Immature natural killer cell (primary cell): Measurements from ENCODE around the gene RAD51B. TPM values are rescaled to one million over a fixed set of nuclear protein-coding genes. Genes with fewer than 3 reads are reported as not detected.

Source experiments
- DNase-seq, 3 donors: peaks; one replicate each; pipeline ENCODE4 v3.0.0; 2022; ENCODE audit warnings: mixed read lengths in 1 of 3
- H3K27ac Mint-ChIP-seq, 6 donors: one replicate each; pipeline ENCODE4 v1.8.0; 2020; ENCODE audit warnings: mixed read lengths in 6 of 6, mild to moderate bottlenecking in 5 of 6, inconsistent platforms in 4 of 6, moderate library complexity in 3 of 6
- H3K27me3 Mint-ChIP-seq, 3 donors: one replicate each; pipeline ENCODE4 v1.8.0; 2020 to 2021; ENCODE audit warnings: low read depth in 3 of 3, mild to moderate bottlenecking in 3 of 3, mixed read lengths in 3 of 3, moderate library complexity in 3 of 3, inconsistent platforms in 1 of 3
- H3K36me3 Mint-ChIP-seq, 3 donors: one replicate each; pipeline ENCODE4 v1.8.0; 2020; ENCODE audit warnings: mixed read lengths in 3 of 3, inconsistent platforms in 2 of 3, mild to moderate bottlenecking in 2 of 3
- H3K4me1 Mint-ChIP-seq, 2 donors: one replicate each; pipeline ENCODE4 v1.8.0; 2020; ENCODE audit warnings: inconsistent platforms in 2 of 2, mild to moderate bottlenecking in 2 of 2, mixed read lengths in 2 of 2, moderate library complexity in 1 of 2
- H3K4me3 Mint-ChIP-seq, 5 donors: one replicate each; pipeline ENCODE4 v1.8.0; 2020; ENCODE audit warnings: mild to moderate bottlenecking in 5 of 5, mixed read lengths in 5 of 5, inconsistent platforms in 3 of 5, moderate library complexity in 3 of 5
- H3K9me3 Mint-ChIP-seq, 6 donors: one replicate each; pipeline ENCODE4 v1.8.0; 2020; ENCODE audit warnings: mild to moderate bottlenecking in 6 of 6, mixed read lengths in 6 of 6, inconsistent platforms in 4 of 6, moderate library complexity in 3 of 6
- polyA plus RNA-seq, 3 donors: library from polyadenylated mRNA; unstranded; fragments of 300-500 nt; fragmentation: Illumina TruSeq; gene quantifications; one replicate each; pipeline ENCODE4 v1.2.3, GENCODE V29; 2021

Gene RAD51B
- polyA plus RNA-seq, 3 donors from 2014 or later, result 17.6 to 20.8 (median 17.7) TPM

DNA sequence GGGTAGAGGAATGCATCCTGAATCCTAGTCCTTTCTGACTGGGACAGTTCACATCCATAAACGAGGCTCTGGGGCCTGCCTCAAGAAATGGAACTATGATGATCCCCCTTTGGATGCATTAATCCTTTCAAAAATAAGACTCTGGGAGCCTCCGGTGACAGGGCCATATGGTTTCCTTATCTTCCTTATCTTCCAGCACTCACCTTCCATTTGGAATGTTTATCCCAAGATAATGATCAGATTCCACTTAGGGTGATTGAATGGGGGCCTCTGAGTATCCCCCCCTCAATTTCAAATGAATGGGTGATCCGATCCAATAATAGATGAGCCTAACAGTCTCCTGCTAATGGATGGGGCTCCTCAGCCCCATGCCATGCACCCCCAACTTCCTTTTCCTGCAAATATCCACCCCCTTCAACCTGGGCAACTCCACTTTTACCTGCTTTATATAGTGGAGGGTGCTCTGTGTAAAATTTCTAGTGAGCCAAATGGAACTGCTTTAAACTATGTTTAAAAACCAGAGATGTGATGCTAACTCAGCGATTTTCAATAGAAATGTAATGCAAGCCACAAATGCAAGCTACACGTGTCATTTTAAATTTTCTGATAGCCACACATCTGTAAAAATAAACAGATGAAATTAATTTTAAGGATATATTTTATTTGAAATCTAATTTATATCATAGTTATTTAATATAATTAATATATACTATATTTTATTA is 815.5 kb downstream of the RAD51B start:
- no peaks in the 10 kb centered on the region for H3K4me1 Mint-ChIP-seq
- H3K27me3 Mint-ChIP-seq, result peaks cover 2% of the 10 kb centered on the region in 3 donors
- H3K27ac Mint-ChIP-seq, result no peak overlapping the region
- H3K36me3 Mint-ChIP-seq, result no peaks in the 10 kb centered on the region
- no peak for DNase-seq
- peaks cover 0 to 3% (median 0%) of the 10 kb centered on the region in 6 donors for H3K9me3 Mint-ChIP-seq
- H3K4me3 Mint-ChIP-seq, result no peak overlapping the region

DNA sequence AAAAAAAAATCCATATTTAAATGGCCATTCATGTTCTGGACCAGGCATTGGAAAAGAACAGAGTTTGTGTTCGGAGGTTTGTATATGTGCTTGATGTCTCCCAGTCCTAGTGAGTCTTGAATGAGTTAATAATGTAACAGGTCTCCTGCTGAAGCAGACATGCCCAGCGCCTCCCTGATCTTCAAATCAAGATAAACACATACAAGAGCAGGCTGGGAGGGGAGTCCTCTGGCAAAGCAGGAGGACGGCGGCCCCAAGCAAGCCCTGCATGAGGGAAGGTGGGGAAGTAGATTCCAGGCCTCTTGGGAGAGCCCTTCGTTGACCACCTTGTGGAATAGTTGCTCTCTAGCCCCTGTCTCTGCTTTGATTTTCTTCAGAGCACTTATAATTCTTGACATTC is 817.0 kb downstream of the RAD51B start:
- DNase-seq, result no peak
- Mint-ChIP-seq H3K27me3 (peaks cover 2 to 4% (median 2%) of the 10 kb centered on the region in 3 donors), H3K9me3 (peaks cover 2 to 14% (median 11%) of the 10 kb centered on the region in 6 donors), H3K36me3 (peaks cover 6 to 12% (median 6%) of the 10 kb centered on the region in 3 donors), H3K4me3 (no peak overlapping the region), H3K27ac (no peak overlapping the region), H3K4me1 (no peaks in the 10 kb centered on the region)

DNA sequence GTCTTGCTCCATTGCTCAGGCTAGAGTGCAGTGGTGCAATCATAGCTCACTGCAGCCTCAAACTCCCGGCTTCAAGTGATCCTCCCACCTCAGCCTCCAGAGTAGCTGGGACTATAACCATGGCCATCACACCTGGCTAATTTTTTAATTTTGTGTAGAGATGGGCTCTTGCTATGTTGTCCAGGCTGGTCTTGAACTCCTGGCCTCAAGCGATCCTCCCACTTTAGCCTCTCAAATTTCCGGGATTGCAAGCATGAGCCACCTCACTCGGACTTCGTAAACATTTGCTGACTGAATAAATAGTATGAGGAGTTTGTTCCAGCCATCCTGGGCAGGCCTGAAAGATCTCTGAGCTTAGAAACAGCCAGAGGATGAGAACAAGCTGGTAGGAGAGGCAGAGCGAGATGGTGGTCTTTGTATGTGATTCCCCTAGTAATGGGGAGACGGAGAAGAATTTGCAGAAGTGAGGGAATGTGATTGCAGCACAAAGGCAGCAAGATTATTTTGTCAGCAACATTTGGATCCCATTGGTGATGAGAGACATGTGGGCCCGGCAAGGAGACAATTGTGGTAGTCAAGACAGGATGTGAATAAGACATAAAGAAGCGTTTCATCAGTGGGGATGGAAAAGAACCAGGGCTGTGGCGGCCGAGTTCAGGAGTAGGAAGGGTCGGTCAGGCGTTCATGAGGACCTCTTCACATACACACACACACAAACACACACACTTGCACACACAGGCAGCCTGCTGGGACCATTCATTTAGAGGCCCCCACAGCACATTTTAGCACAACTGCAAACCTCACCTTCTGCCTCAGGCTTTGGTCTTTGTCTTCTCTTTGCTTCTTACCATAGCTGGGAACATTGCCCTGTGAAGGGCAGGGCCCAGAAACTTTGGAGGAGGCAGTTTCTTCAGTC is 817.8 kb downstream of the RAD51B start:
- H3K27ac Mint-ChIP-seq, result no peak overlapping the region
- peaks cover 0 to 4% (median 2%) of the 10 kb centered on the region in 3 donors for H3K27me3 Mint-ChIP-seq
- peaks cover 2 to 15% (median 11%) of the 10 kb centered on the region in 6 donors for H3K9me3 Mint-ChIP-seq
- no peak overlapping the region for H3K4me3 Mint-ChIP-seq
- DNase-seq, result no peak
- peaks cover 6 to 12% (median 10%) of the 10 kb centered on the region in 3 donors for H3K36me3 Mint-ChIP-seq
- H3K4me1 Mint-ChIP-seq, result no peaks in the 10 kb centered on the region

DNA sequence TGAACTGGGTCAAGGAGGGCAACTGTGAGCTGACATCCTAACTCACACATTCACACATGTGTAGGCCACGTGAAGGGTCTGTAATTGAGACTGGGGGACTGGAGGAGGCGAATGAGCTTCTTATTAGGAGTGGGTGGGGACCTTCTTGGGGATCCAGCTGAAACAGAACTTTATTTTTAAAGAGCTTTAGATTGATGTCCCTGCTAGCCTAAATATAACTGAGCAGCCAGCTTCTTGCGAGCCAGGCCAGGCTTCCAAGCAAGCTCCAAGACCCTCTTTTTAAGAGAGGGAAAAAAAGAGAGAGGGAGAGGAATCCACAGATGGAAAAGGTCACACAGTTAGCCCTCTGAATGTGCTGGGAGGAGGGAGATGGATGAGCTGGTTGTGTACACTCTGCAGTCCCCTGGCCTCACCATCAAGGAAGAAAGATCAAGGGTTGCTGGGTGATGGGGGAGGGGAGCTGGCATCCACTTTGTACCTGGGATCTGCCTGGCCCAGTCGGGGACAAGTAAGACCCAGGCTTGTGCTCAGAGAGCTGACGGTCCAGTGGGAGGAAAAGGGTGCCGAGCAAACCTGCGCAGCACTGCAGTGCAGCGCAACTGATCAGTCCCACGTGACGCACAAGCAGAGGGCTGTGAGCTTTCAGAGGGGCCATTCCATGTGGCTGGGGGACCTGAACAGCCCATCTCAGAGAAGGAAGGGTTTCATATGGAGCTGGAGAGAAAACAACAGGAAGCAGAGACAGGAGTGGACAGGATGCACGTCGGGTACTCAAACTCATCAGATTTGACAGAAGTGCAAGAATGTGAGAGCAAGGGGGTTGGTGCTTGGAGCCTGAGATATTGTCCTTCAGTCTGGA is 818.8 kb downstream of the RAD51B start:
- no peaks in the 10 kb centered on the region for H3K4me1 Mint-ChIP-seq
- DNase-seq, result no peak
- H3K27ac Mint-ChIP-seq, result no peak overlapping the region
- H3K9me3 Mint-ChIP-seq, result peaks cover 2 to 15% (median 11%) of the 10 kb centered on the region in 6 donors
- peaks cover 0 to 4% (median 2%) of the 10 kb centered on the region in 3 donors for H3K27me3 Mint-ChIP-seq
- no peak overlapping the region for H3K4me3 Mint-ChIP-seq
- peaks cover 6 to 14% (median 12%) of the 10 kb centered on the region in 3 donors for H3K36me3 Mint-ChIP-seq

DNA sequence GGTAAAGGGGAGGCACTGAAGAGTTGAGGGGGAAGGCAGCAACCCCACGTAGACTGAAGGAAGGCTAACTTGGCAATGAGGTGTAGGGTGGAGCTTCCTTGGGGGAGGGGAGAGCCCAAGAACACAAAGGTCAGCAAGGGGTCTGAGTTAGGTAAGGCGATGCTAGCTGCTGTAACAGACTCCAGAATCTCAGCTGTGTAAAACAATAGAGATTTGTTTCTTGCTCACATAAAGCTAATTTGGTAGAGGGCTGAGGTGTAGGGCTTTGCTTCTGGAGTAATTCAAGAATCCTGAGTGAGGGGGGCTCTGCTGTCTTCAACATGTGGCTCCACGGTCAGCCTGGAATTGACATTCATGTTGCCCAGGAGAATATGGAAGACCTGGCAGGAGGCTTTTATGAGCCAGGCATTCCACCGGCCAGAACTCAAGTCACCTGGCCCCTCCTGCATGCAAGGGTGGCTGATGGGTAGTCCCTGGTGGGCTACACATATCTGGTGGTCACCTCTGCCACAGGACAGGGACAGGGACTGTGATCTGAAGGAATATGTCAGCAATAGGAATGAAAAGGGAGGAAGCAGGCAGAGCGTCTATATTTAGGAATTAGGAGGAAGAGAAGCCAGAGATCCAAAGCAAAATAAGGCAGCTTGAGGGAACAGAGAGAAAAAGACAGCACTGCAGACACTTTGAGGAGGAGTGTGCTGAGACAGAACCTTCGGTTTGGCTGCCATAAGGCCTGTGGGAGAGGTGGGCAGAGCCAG is 819.6 kb downstream of the RAD51B start:
- Mint-ChIP-seq H3K9me3 (peaks cover 2 to 15% (median 11%) of the 10 kb centered on the region in 6 donors), H3K4me1 (no peaks in the 10 kb centered on the region), H3K36me3 (peaks cover 6 to 14% (median 12%) of the 10 kb centered on the region in 3 donors), H3K4me3 (no peak overlapping the region), H3K27ac (no peak overlapping the region), H3K27me3 (peaks cover 0 to 2% (median 2%) of the 10 kb centered on the region in 3 donors)
- DNase-seq, result no peak

DNA sequence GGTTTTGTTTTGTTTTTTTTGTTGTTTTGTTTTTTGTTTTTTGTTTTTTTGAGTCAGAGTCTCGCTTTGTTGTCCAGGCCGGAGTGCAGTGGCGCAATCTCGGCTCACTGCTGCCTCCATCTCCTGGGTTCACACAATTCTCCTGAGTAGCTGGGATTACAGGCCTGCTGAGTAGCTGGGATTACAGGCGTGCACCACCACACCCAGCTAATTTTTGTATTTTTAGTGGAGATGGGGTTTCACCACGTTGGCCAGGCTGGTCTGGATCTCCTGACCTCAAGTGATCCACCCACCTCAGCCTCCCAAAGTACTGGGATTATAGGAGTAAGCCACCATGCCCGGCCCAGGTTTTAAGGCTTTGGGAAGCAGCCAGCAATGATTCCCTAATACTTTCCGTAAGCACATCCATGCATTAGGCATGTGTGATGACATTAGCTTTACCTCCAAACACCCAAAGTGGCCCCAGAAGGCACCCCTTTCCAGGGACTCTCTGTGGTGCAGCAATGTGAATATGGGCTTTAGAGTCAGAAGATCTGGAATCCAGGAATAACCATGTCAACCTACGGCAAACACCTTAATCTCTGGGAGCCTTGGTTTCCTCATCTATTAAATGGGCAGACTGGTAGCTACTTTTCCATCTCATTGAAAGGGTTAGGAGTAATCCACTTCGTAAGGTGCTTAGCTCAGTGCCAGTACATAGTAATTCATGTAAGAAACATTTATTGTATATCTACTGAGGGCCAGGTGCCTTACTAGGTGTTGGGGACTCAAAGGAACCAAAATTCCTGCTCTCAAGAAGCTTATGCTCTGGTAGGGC is 820.4 kb downstream of the RAD51B start:
- peaks cover 0 to 2% (median 2%) of the 10 kb centered on the region in 3 donors for H3K27me3 Mint-ChIP-seq
- H3K27ac Mint-ChIP-seq, result no peak overlapping the region
- H3K9me3 Mint-ChIP-seq, result peaks cover 2 to 15% (median 11%) of the 10 kb centered on the region in 6 donors
- H3K36me3 Mint-ChIP-seq, result peaks cover 6 to 14% (median 12%) of the 10 kb centered on the region in 3 donors
- H3K4me3 Mint-ChIP-seq, result no peak overlapping the region
- H3K4me1 Mint-ChIP-seq, result no peaks in the 10 kb centered on the region
- no peak for DNase-seq

DNA sequence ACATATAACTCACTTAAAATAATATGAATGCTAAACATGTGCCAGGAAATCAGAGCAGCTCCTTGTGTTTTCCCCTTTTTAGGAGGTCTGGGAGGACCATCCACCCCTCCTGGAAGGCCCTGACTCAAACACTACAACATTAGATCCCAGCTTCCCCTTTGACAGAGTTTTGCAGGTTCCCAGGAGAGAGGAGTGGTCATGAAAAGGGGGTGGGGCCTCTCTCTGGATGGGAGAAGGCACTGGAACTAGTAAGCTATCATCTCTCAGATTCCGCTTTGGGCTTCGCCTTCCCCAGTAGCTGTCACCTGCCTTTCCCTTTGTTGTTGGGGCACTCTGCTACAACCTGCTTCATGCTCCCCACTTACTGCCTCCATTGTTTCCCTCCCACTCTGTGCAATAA is 824.1 kb downstream of the RAD51B start:
- no peak for DNase-seq
- Mint-ChIP-seq H3K36me3 (peaks cover 10 to 14% (median 12%) of the 10 kb centered on the region in 3 donors), H3K9me3 (peaks cover 2 to 15% (median 11%) of the 10 kb centered on the region in 6 donors), H3K27ac (peak overlapping the region in 1 of 6 donors; percentile 42), H3K4me3 (no peak overlapping the region), H3K27me3 (peaks cover 0 to 2% (median 0%) of the 10 kb centered on the region in 3 donors), H3K4me1 (no peaks in the 10 kb centered on the region)

DNA sequence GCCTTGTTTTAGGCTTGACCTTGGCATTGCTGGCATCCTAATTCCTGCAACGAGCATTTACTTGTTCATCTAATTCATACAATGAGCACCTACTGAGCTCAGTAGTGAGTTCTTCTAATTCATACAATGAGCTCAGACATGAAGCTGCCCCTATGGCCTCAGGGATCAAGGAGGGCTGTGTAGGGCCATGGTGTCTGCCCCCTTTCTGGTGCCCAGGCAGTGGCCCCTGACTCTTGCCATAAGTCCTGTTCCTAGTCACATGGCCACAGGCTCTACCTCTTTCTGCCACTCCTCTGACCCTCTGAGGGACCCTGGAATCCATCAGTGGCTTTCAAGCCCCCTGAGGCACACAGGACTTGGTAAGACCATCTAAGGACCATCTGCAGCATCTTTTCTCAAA is 824.5 kb downstream of the RAD51B start:
- no peaks in the 10 kb centered on the region for H3K4me1 Mint-ChIP-seq
- no peak for DNase-seq
- H3K9me3 Mint-ChIP-seq, result peaks cover 2 to 15% (median 11%) of the 10 kb centered on the region in 6 donors
- H3K36me3 Mint-ChIP-seq, result peaks cover 10 to 14% (median 12%) of the 10 kb centered on the region in 3 donors
- H3K27me3 Mint-ChIP-seq, result peaks cover 0 to 2% (median 0%) of the 10 kb centered on the region in 3 donors
- no peak overlapping the region for H3K4me3 Mint-ChIP-seq
- peak overlapping the region in 1 of 6 donors; percentile 42 for H3K27ac Mint-ChIP-seq

DNA sequence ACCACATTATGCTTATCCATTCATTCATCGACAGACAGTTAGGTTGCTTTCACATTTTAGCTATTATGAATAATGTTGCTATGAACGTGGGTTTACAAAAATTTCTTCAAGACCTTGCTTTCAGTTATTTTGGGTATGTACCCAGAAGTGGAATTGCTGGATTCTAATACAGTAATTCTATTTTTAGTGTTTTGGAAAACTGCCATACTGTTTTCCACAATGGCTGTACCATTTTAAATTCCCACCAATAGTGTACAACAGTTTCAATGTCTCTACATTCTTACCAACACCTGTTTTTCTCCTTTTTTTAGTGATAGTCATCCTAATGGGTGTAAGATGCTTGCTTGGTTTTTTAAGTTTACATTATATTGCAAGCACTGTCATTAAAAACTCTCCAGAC is 825.8 kb downstream of the RAD51B start:
- Mint-ChIP-seq H3K27me3 (peaks cover 0 to 2% (median 0%) of the 10 kb centered on the region in 3 donors), H3K4me3 (no peak overlapping the region), H3K4me1 (no peaks in the 10 kb centered on the region), H3K9me3 (peaks cover 2 to 14% (median 10%) of the 10 kb centered on the region in 6 donors), H3K36me3 (peaks cover 9 to 14% (median 11%) of the 10 kb centered on the region in 3 donors), H3K27ac (no peak overlapping the region)
- DNase-seq, result no peak

DNA sequence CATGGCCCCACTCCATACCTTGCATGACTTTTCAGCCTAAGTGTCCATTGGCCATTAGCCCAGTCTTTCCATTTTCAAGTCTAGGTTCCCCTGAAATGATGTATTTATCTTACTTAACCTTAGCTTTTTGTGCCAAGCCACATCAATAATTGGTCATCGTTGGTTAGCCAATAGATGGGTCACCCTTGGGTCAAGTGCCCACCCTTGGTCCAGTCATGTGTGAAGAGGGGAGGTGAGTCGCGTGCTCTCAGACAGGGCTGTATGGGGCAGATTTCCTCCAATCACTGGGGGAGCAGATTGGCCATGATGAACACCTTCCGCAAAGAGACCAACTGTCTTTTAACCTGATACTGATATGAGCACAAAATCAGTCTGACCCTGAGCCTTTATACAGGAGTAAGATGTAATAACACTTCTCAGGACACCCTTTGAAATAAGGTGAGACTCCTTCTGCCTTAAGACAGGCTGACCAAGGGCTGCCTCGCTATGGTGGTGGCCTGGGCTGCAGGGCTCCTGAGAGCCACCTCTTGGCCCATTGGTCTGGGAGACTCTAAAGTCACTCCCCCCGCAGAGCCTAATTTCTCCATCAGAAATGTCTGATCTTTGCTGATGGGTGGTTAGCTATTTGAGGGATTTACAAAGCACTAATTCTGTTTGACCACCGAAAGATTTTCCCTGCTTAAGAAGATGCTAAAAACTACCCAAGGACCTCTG is 830.1 kb downstream of the RAD51B start:
- no peak overlapping the region for H3K27ac Mint-ChIP-seq
- DNase-seq, result no peak

DNA sequence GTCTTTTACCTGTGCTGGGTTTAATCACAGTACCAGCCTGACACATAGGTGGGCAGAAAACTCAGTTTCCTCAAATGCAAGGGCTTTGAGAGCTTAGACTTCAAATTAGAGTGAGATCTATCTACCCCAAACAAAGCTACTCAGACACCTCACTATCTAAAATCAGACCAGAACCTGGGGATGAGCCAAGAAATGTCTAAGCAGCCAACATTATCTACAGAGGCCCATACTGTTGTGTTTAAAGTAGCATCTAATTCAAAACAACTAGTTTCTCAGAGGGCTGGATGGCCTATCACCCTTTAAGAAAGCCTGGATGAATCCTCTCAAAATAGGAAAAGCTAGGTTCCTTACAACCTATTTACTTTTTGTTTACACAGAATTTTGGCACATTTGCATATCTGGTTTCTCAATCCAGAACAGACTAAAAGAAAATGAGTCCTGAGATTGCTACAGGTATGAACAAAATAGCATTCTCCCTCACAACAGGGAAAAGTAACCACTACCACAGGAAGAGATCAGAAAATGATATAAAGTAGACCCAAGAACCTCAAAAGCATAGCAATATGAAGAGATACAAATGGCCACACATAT is 830.9 kb downstream of the RAD51B start:
- H3K4me3 Mint-ChIP-seq, result no peak overlapping the region
- no peak overlapping the region for H3K27ac Mint-ChIP-seq
- H3K27me3 Mint-ChIP-seq, result no peaks in the 10 kb centered on the region
- H3K36me3 Mint-ChIP-seq, result peaks cover 0 to 4% (median 0%) of the 10 kb centered on the region in 3 donors
- H3K9me3 Mint-ChIP-seq, result no peaks in the 10 kb centered on the region
- no peak for DNase-seq
- H3K4me1 Mint-ChIP-seq, result peaks cover 10 to 16% of the 10 kb centered on the region in 2 donors

More for the DNA sequence above, 830.1 kb downstream of the RAD51B start:
- Mint-ChIP-seq H3K27me3 (no peaks in the 10 kb centered on the region), H3K36me3 (peaks cover 0 to 4% (median 0%) of the 10 kb centered on the region in 3 donors), H3K4me1 (peaks cover 5 to 11% of the 10 kb centered on the region in 2 donors), H3K9me3 (no peaks in the 10 kb centered on the region), H3K4me3 (no peak overlapping the region)
